Stimulated activated CD4-positive, alpha-beta T cell treated with anti-CD3 and anti-CD28 coated beads, Interleukin-2, amount 100 ng/mL, for 4 hours (primary cell): ENCODE results near the gene ZFYVE9.

Experiments used
- DNase-seq: peaks from one replicate; pipeline ENCODE4 v3.0.0-alpha.2; 2020; ENCODE audit warnings: low read depth

Gene ZFYVE9

GRCh38 chr1:52253421-52253820, 111.5 kb downstream of the ZFYVE9 start:
- no peak for DNase-seq

GRCh38 chr1:52259886-52260285, 118.0 kb downstream of the ZFYVE9 start:
- DNase-seq, result no peak

- DNase-seq, result no peak
Measured at GRCh38 chr1:52263153-52263910, 121.4 kb downstream of the ZFYVE9 start.

- no peak for DNase-seq
Measured at GRCh38 chr1:52264530-52265115, 122.7 kb downstream of the ZFYVE9 start.

- no peak for DNase-seq
Measured at GRCh38 chr1:52266507-52266906, 124.6 kb downstream of the ZFYVE9 start.

- DNase-seq, result no peak
Measured at GRCh38 chr1:52268372-52268771, 126.5 kb downstream of the ZFYVE9 start.

GRCh38 chr1:52281518-52281917, 139.6 kb downstream of the ZFYVE9 start:
- no peak for DNase-seq

- DNase-seq, result no peak
Measured at GRCh38 chr1:52288286-52288685, 146.4 kb downstream of the ZFYVE9 start.

GRCh38 chr1:52294580-52294979, 152.7 kb downstream of the ZFYVE9 start:
- DNase-seq, result no peak

- DNase-seq, result no peak
Measured at GRCh38 chr1:52296345-52296744, 154.5 kb downstream of the ZFYVE9 start.

GRCh38 chr1:52305417-52306226, 163.7 kb downstream of the ZFYVE9 start:
- DNase-seq, result no peak

GRCh38 chr1:52306227-52307006, 164.5 kb downstream of the ZFYVE9 start:
- DNase-seq, result no peak

GRCh38 chr1:52321061-52321460, 179.2 kb downstream of the ZFYVE9 start:
- DNase-seq, result no peak

GRCh38 chr1:52323731-52324130, 181.8 kb downstream of the ZFYVE9 start:
- DNase-seq, result no peak

GRCh38 chr1:52325786-52326185, 183.9 kb downstream of the ZFYVE9 start:
- no peak for DNase-seq

- no peak for DNase-seq
Measured at GRCh38 chr1:52328615-52329014, 186.7 kb downstream of the ZFYVE9 start.

GRCh38 chr1:52332411-52332810, 190.5 kb downstream of the ZFYVE9 start:
- DNase-seq, result no peak

- no peak for DNase-seq
Measured at GRCh38 chr1:52334906-52335528, 193.1 kb downstream of the ZFYVE9 start.

GRCh38 chr1:52337439-52337838, 195.6 kb downstream of the ZFYVE9 start:
- no peak for DNase-seq

- no peak for DNase-seq
Measured at GRCh38 chr1:52341655-52342260, 199.9 kb downstream of the ZFYVE9 start.

GRCh38 chr1:52343979-52344378, 202.1 kb downstream of the ZFYVE9 start:
- no peak for DNase-seq
